ENCODE results near the gene ADAM8. TPM values are rescaled to one million over a fixed set of nuclear protein-coding genes. Genes with fewer than 3 reads are reported as not detected.

Gene ADAM8
- total and polyA plus RNA-seq, 2 of the 8 experiments (the other 6 are each of a cell fraction or from before 2014, with no cell fraction given), result 4.6 TPM

- Histone ChIP-seq H3K79me1 (ENCODE audit: low read depth, low read length) (no peaks in the 10 kb centered on the region), H2BK120ac (replicated peaks; ENCODE audit: low read depth, low read length) (no peak overlapping the region)
- WGBS, 2 experiments (ENCODE audit: extremely low coverage in 1 of 2, insufficient coverage in 1 of 2, insufficient read length in 1 of 2, insufficient replicate concordance in 2 of 2, low coverage in 1 of 2, low lambda C conversion rate in 2 of 2, missing lambda C conversion rate in 1 of 2), result 94% methylated on average over 21 of the region's 25 CpGs; no CpG with 5 or more reads in 1 of the 2 experiments
Measured at GRCh38 chr10:133272964-133273420, 3.7 kb downstream of the ADAM8 start.

More at GRCh38 chr10:133272964-133273420, 3.7 kb downstream of the ADAM8 start:
- Histone ChIP-seq H3K14ac (ENCODE audit: insufficient read length) (no peak overlapping the region), H4K5ac (ENCODE audit: insufficient read length, low read depth, low read length) (no peak overlapping the region), H2AFZ (ENCODE audit: low read length) (no peak overlapping the region), H3K4me1 (replicated peaks in 1 of 4; ENCODE audit: control insufficient read depth in 3 of 4, insufficient read depth in 4 of 4, low read length in 3 of 4) (peaks cover 0 to 15% (median 7%) of the 10 kb centered on the region in 4 experiments; a peak in 5 of 7 replicates), H3K18ac (ENCODE audit: extremely low read depth, low read length) (no peak overlapping the region), H2BK12ac (ENCODE audit: low read depth, low read length) (no peak overlapping the region), H3K27ac (ENCODE audit: low read depth, low read length) (no peak overlapping the region), H3K56ac (replicated peaks; ENCODE audit: insufficient read length, low read depth, low read length) (no peak overlapping the region), H2BK20ac (ENCODE audit: low read length) (no peak overlapping the region), H3K9ac (replicated peaks in 1 of 4; ENCODE audit: extremely low read depth in 1 of 4, low read depth in 3 of 4, low read length in 3 of 4) (no peak overlapping the region), H4K91ac (replicated peaks; ENCODE audit: insufficient read length, low read length) (no peak overlapping the region), H4K8ac (ENCODE audit: extremely low read depth, insufficient read depth, low read length) (no peak overlapping the region), H2AK5ac (ENCODE audit: low read depth, low read length) (no peak overlapping the region), H3K4ac (replicated peaks; ENCODE audit: insufficient read length, low read depth, low read length) (no peak overlapping the region), H3K4me2 (ENCODE audit: insufficient read depth in 1 of 2, low read depth in 2 of 2, low read length in 2 of 2) (no peak overlapping the region), H3K27me3 (replicated peaks in 1 of 4; ENCODE audit: control insufficient read depth in 3 of 4, extremely low read depth in 1 of 4, insufficient read depth in 3 of 4, low read length in 3 of 4) (peaks cover 0 to 7% (median 4%) of the 10 kb centered on the region in 4 experiments; a peak in 6 of 7 replicates), H3K23ac (ENCODE audit: insufficient read length) (no peak overlapping the region), H3K9me3 (ENCODE audit: insufficient read depth in 2 of 2, low read depth in 1 of 2, low read length in 1 of 2) (no peaks in the 10 kb centered on the region), H3K36me3 (ENCODE audit: control insufficient read depth in 2 of 4, insufficient read depth in 4 of 4, low read length in 3 of 4) (no peaks in the 10 kb centered on the region), H4K20me1 (replicated peaks in 1 of 2; ENCODE audit: control insufficient read depth in 1 of 2, insufficient read depth in 2 of 2, low read length in 2 of 2) (peaks cover 0 to 5% of the 10 kb centered on the region in 2 experiments), H3K79me2 (ENCODE audit: control insufficient read depth in 1 of 2, insufficient read depth in 2 of 2, low read length in 2 of 2) (no peaks in the 10 kb centered on the region), H3K4me3 (ENCODE audit: extremely low read depth in 1 of 4, insufficient read depth in 2 of 4, low read depth in 3 of 4, low read length in 4 of 4) (no peak overlapping the region), H2BK5ac (ENCODE audit: low read depth, low read length) (no peak overlapping the region), H2BK15ac (ENCODE audit: low read length) (no peak overlapping the region), H3K23me2 (ENCODE audit: low read depth, low read length) (peaks cover 5% of the 10 kb centered on the region; the same call in 1 of the 2 replicates)
- TF ChIP-seq YY1 (IDR thresholded peaks at IDR 0.05; ENCODE audit: low read depth, low read length) (no peak), SIRT6 (IDR thresholded peaks at IDR 0.05; ENCODE audit: low read length) (no peak), KDM5A (IDR thresholded peaks at IDR 0.05; ENCODE audit: low read length) (no peak), MAX (IDR thresholded peaks at IDR 0.05) (no peak), SRF (IDR thresholded peaks at IDR 0.05; ENCODE audit: low read depth, low read length) (no peak), E2F6 (IDR thresholded peaks at IDR 0.05) (no peak), ATF3 (IDR thresholded peaks at IDR 0.05; ENCODE audit: insufficient read depth, low read depth, low read length) (no peak), EZH2 (IDR thresholded peaks at IDR 0.05; ENCODE audit: low read depth, low read length, severe bottlenecking) (no peak), POLR2AphosphoS5 (IDR thresholded peaks at IDR 0.05; ENCODE audit: low read depth, low read length) (no peak), JUN (IDR thresholded peaks at IDR 0.05; ENCODE audit: low read depth, low read length) (no peak), SP2 (IDR thresholded peaks at IDR 0.05; ENCODE audit: low read length) (no peak), GTF2F1 (IDR thresholded peaks at IDR 0.05; ENCODE audit: borderline replicate concordance, low read depth, low read length) (no peak)
- no peak for DNase-seq (ENCODE audit: low read depth in 1 of 2, low spot score in 2 of 2)
- CTCF ChIA-PET (ENCODE audit: partially characterized antibody), result interaction anchor here (1.2 to 1.6 kb wide), 3 partner anchors 35 to 130 kb away, joined by 3 read pairs; no protein-coding TSS in a partner anchor
- POLR2A ChIA-PET (ENCODE audit: partially characterized antibody), result interaction anchor here (2.3 kb wide), 1 partner anchor 9 kb away, joined by 6 read pairs; no protein-coding TSS in a partner anchor
- no peak for FAIRE-seq
